Endothelial cell of umbilical vein (primary cell): ENCODE data around the gene SLC44A4. TPM values are rescaled to one million over a fixed set of nuclear protein-coding genes. Genes with fewer than 3 reads are reported as not detected.

Experiments used
- BruUV-seq: library from RNA; stranded (reverse); fragments of 400-500 nt; replicated peaks from 2 replicates; lab custom pipeline; 2021; lab: Mats Ljungman, UMichigan
- CTCF ChIA-PET: fragments of 300-600, 350-600 bp; sonication (Branson Sonifier 250); formaldehyde crosslinking; loops from one replicate; lab custom pipeline; 2021; ENCODE audit warnings: antibody characterized with exemption, inconsistent platforms; lab: Charles Lee
- POLR2A ChIA-PET: fragments of 300-600, 350-600 bp; sonication (Branson Sonifier 250); formaldehyde crosslinking; loops from one replicate; lab custom pipeline; 2021; ENCODE audit warnings: antibody characterized with exemption, inconsistent platforms; lab: Charles Lee
- DNase-seq: peaks from one replicate; pipeline ENCODE4 v3.0.0-alpha.2; 2011; ENCODE audit warnings: low read depth, low spot score
- FAIRE-seq: peaks from 2 replicates; lab custom pipeline; 2011; peaks lifted over from hg19 to GRCh38; lab: Jason Lieb, UNC
- H2AFZ ChIP-seq: 2 replicates; pipeline ENCODE4 v1.6.0; 2012; ENCODE audit warnings: low read depth, low read length, control low read depth, inconsistent platforms
- H3K27ac ChIP-seq: 2 replicates; pipeline ENCODE4 v1.5.1; 2011; ENCODE audit warnings: low read depth, mild to moderate bottlenecking, control low read depth, low read length, moderate library complexity; ENCODE audit not compliant: insufficient read depth
- H3K27me3 ChIP-seq, 2 experiments: 2 replicates each; pipeline versions ENCODE4 v1.6.0 to v1.6.1; 2011; ENCODE audit warnings: low read length in 2 of 2, mixed read lengths in 1 of 2; ENCODE audit not compliant: control insufficient read depth in 2 of 2, insufficient read depth in 2 of 2
- H3K36me3 ChIP-seq, 2 experiments: 2 replicates in 1 of 2; 3 replicates in 1 of 2; pipeline ENCODE4 v1.5.1; 2011; ENCODE audit warnings: low read length in 2 of 2, mild to moderate bottlenecking in 1 of 2, moderate library complexity in 1 of 2; ENCODE audit not compliant: control insufficient read depth in 2 of 2, insufficient read depth in 2 of 2; ENCODE audit errors: extremely low read depth in 1 of 2
- H3K4me1 ChIP-seq: 3 replicates; pipeline ENCODE4 v1.5.1; 2011; ENCODE audit warnings: mild to moderate bottlenecking, low read length; ENCODE audit not compliant: control insufficient read depth, insufficient read depth; ENCODE audit errors: extremely low read depth
- H3K4me2 ChIP-seq: 2 replicates; pipeline ENCODE4 v1.6.1; 2011; ENCODE audit warnings: low read length, control low read depth, mixed read lengths; ENCODE audit not compliant: insufficient read depth
- H3K4me3 ChIP-seq, 3 experiments: fragments of 200-600 bp in 1 of 3; sonication (generic), shearing (Covaris generic) in 1 of 3; replicated peaks in 1 of 3; 2 replicates each; pipeline ENCODE4 v1.5.1; 2011 to 2016; ENCODE audit warnings: control low read depth in 3 of 3, low read length in 3 of 3, mild to moderate bottlenecking in 2 of 3, inconsistent platforms in 1 of 3, low read depth in 1 of 3, moderate library complexity in 1 of 3; ENCODE audit not compliant: insufficient read depth in 1 of 3
- H3K79me2 ChIP-seq: 2 replicates; pipeline ENCODE4 v1.6.0; 2012; ENCODE audit warnings: low read length, inconsistent platforms; ENCODE audit not compliant: control insufficient read depth, insufficient read depth
- H3K9ac ChIP-seq: replicated peaks from 2 replicates; pipeline ENCODE3; 2011; ENCODE audit warnings: low read length, control low read depth; ENCODE audit not compliant: insufficient read depth; ENCODE audit errors: extremely low read depth
- H3K9me1 ChIP-seq: replicated peaks from 3 replicates; pipeline ENCODE4 v1.6.0; 2011; ENCODE audit warnings: mild to moderate bottlenecking, low read length; ENCODE audit not compliant: control insufficient read depth, insufficient read depth; ENCODE audit errors: extremely low read depth
- H3K9me3 ChIP-seq: replicated peaks from 2 replicates; pipeline ENCODE4 v1.5.1; 2012; ENCODE audit warnings: low read length, inconsistent platforms; ENCODE audit not compliant: control insufficient read depth, insufficient read depth
- H4K20me1 ChIP-seq: replicated peaks from 2 replicates; pipeline ENCODE3; 2011; ENCODE audit warnings: mild to moderate bottlenecking, low read length; ENCODE audit not compliant: control insufficient read depth, insufficient read depth; ENCODE audit errors: extremely low read depth
- CTCF ChIP-seq, 2 donors: IDR thresholded peaks; 1 replicate in 1 of 2; 2 replicates in 1 of 2; pipeline ENCODE4 v1.5.1; 2011; ENCODE audit warnings: low read length in 2 of 2, mild to moderate bottlenecking in 2 of 2, moderate library complexity in 2 of 2, control low read depth in 1 of 2, inconsistent platforms in 1 of 2, low read depth in 1 of 2; ENCODE audit not compliant: insufficient read depth in 1 of 2; ENCODE audit errors: extremely low read depth in 1 of 2
- EZH2 ChIP-seq: IDR thresholded peaks from 2 replicates; pipeline ENCODE4 v1.6.1; 2012; ENCODE audit warnings: borderline replicate concordance, low read depth, mild to moderate bottlenecking, moderate library complexity, low read length, inconsistent platforms; ENCODE audit not compliant: severe bottlenecking
- FOS ChIP-seq: IDR thresholded peaks from 2 replicates; pipeline ENCODE4 v1.6.1; 2011; ENCODE audit warnings: mild to moderate bottlenecking, low read length, moderate library complexity, borderline replicate concordance; ENCODE audit not compliant: insufficient read depth
- GATA2 ChIP-seq: IDR thresholded peaks from 2 replicates; pipeline ENCODE4 v1.7.0; 2011; ENCODE audit warnings: low read depth, mild to moderate bottlenecking, moderate library complexity, mixed read lengths, low read length; ENCODE audit not compliant: insufficient read length, insufficient read depth
- JUN ChIP-seq: IDR thresholded peaks from 2 replicates; pipeline ENCODE4 v1.6.1; 2011; ENCODE audit warnings: borderline replicate concordance, low read depth; ENCODE audit not compliant: insufficient read length, insufficient read depth
- MAX ChIP-seq: IDR thresholded peaks from 2 replicates; pipeline ENCODE4 v1.6.1; 2011; ENCODE audit not compliant: insufficient read depth, insufficient read length
- MYC ChIP-seq: IDR thresholded peaks from one replicate; pipeline ENCODE4 v1.6.1; 2011; ENCODE audit warnings: mild to moderate bottlenecking, low read depth, low read length
- POLR2A ChIP-seq: IDR thresholded peaks from 2 replicates; pipeline ENCODE4 v1.6.1; 2012; ENCODE audit warnings: low read depth, mild to moderate bottlenecking, control low read depth, low read length
- POLR2AphosphoS5 ChIP-seq: IDR thresholded peaks from 2 replicates; pipeline ENCODE4 v1.6.1; 2012; ENCODE audit warnings: low read depth, mild to moderate bottlenecking, control low read depth, low read length, moderate library complexity; ENCODE audit not compliant: insufficient read depth
- dilution Hi-C: fragments of 300-500 bp; cut with MboI; formaldehyde crosslinking; loops from one replicate; pipeline ENCODE4 v1.15.0; 2019; ENCODE audit warnings: low sequenced_read_pairs; ENCODE audit not compliant: extremely low pct_ligation_motif_present
- intact Hi-C: fragments of 100-400 bp; cut with micrococcal nuclease; formaldehyde crosslinking; loops from one replicate; pipeline ENCODE4 v1.10.0; 2022
- polyA plus RNA-seq, 4 experiments: library from polyadenylated mRNA; depleted of rRNA in 3 of 4; stranded (reverse) in 3 of 4; unstranded in 1 of 4; fragments of >200 nt; gene quantifications; 2 replicates each; pipeline versions ENCODE4 v1.2.1 to v1.2.3, GENCODE V29; 2011 to 2012; ENCODE audit warnings: missing spikeins in 1 of 4
- total RNA-seq: library from RNA; stranded (reverse); gene quantifications from 2 replicates; pipeline ENCODE4 v1.2.3, GENCODE V29; 2021

SLC44A4 gene
- total and polyA plus RNA-seq, 2 donors (not counting 3 experiments of a cell fraction or from before 2014, with no cell fraction given): 0.84 to 1.1 TPM

GRCh38 chr6:31859923-31860322 lies 18.9 kb downstream of the SLC44A4 start:
- no peak for FAIRE-seq
- no peak for TF ChIP-seq POLR2AphosphoS5
- no peak for TF ChIP-seq MYC
- no peak for TF ChIP-seq CTCF (IDR thresholded peaks at IDR 0.05; ENCODE audit: extremely low read depth in 1 of 2, insufficient read depth in 1 of 2, low read depth in 1 of 2, low read length in 2 of 2)
- no peak for TF ChIP-seq FOS
- no peak for TF ChIP-seq GATA2
- TF ChIP-seq MAX: no peak
- TF ChIP-seq POLR2A: no peak
- TF ChIP-seq JUN: no peak
- no peak for TF ChIP-seq EZH2
- H3K4me1 ChIP-seq: peaks cover 7% of the 10 kb centered on the region
- H3K27me3 ChIP-seq: no peaks in the 10 kb centered on the region
- dilution Hi-C loops: no loop called here
- no peak overlapping the region for H2AFZ ChIP-seq
- no peaks in the 10 kb centered on the region for H4K20me1 ChIP-seq
- ChIA-PET CTCF (interaction anchor here (1.5 to 1.7 kb wide), 2 partner anchors 23 to 90 kb away, joined by 4 read pairs; no protein-coding TSS in a partner anchor), POLR2A (no interaction called here)
- H3K27ac ChIP-seq: no peak overlapping the region
- intact Hi-C loops: no loop called here
- H3K4me2 ChIP-seq: no peak overlapping the region
- H3K4me3 ChIP-seq: no peak overlapping the region
- H3K9me3 ChIP-seq: no peaks in the 10 kb centered on the region
- DNase-seq: no peak
- peaks cover 3 to 20% of the 10 kb centered on the region in 2 experiments for H3K36me3 ChIP-seq
- H3K9ac ChIP-seq: no peak overlapping the region
- BruUV-seq: no TSS peak
- no peaks in the 10 kb centered on the region for H3K9me1 ChIP-seq
- peaks cover 4% of the 10 kb centered on the region for H3K79me2 ChIP-seq
